Right atrium auricular region (tissue), 2 donors: ENCODE data around the gene LMNB1. TPM values are rescaled to one million over a fixed set of nuclear protein-coding genes. Genes with fewer than 3 reads are reported as not detected.
"Not testable (repeated sequence)": the region's sequence is repeated elsewhere in the genome, so short reads cannot be mapped to it uniquely, and the experiment has no call there.

Experiments used
- DNase-seq: peaks from one replicate; pipeline ENCODE4 v3.0.0-alpha.2; 2019; ENCODE audit warnings: low spot score
- H3K27ac ChIP-seq, 2 donors: fragments of 200-600 bp; sonication (generic); 1 replicate in 1 of 2; 2 replicates in 1 of 2; pipeline ENCODE4 v1.5.1; 2016 to 2019
- H3K27me3 ChIP-seq, 2 donors: fragments of 200-600 bp; sonication (generic); one replicate each; pipeline versions ENCODE4 v1.5.1 to v1.6.0; 2017 to 2019
- H3K36me3 ChIP-seq: fragments of 200-600 bp; sonication (generic); one replicate; pipeline ENCODE4 v1.5.1; 2016
- H3K4me1 ChIP-seq, 2 donors: fragments of 200-600 bp; sonication (generic); one replicate each; pipeline versions ENCODE4 v1.5.1 to v1.6.0; 2017 to 2019
- H3K4me3 ChIP-seq, 2 donors: fragments of 200-600 bp; sonication (generic); 1 replicate in 1 of 2; 2 replicates in 1 of 2; pipeline ENCODE4 v1.5.1; 2017 to 2019; ENCODE audit warnings: mild to moderate bottlenecking in 1 of 2, moderate library complexity in 1 of 2
- H3K9me3 ChIP-seq, 2 donors: fragments of 200-600 bp; sonication (generic); one replicate each; pipeline ENCODE4 v1.5.1; 2019
- CTCF ChIP-seq, 2 donors: fragments of 200-600 bp; sonication (generic); IDR thresholded peaks; one replicate each; pipeline ENCODE4 v1.5.1; 2019; ENCODE audit warnings: antibody characterized with exemption in 2 of 2
- total RNA-seq, 2 donors: library from RNA; depleted of rRNA; stranded (reverse); fragments of >200 nt; gene quantifications; one replicate each; pipeline ENCODE4 v1.1.0, GENCODE V29; 2016

The LMNB1 gene
- total RNA-seq, 2 donors from 2014 or later, result 2.5 to 2.6 TPM

- H3K4me1 ChIP-seq, result peaks cover 0 to 49% of the 10 kb centered on the region in 2 donors
- H3K36me3 ChIP-seq, result no peaks in the 10 kb centered on the region
- peak overlapping the region in 1 of 2 donors; percentile 68 for H3K27ac ChIP-seq
- H3K27me3 ChIP-seq, result no peaks in the 10 kb centered on the region
- H3K9me3 ChIP-seq, result no peaks in the 10 kb centered on the region
- H3K4me3 ChIP-seq, result no peak overlapping the region
- no peak for TF ChIP-seq CTCF (IDR thresholded peaks at IDR 0.05)
- no peak for DNase-seq
These were observed 75.9 kb downstream of the LMNB1 start for GRCh38 chr5:126852841-126853271.

- H3K36me3 ChIP-seq, H3K4me3 ChIP-seq, H3K27ac ChIP-seq, DNase-seq, H3K9me3 ChIP-seq, H3K27me3 ChIP-seq: not testable (repeated sequence)
- peaks cover 0 to 45% of the 10 kb centered on the region in 2 donors for H3K4me1 ChIP-seq
These were observed 76.8 kb downstream of the LMNB1 start for GRCh38 chr5:126853541-126854307.

- no peak overlapping the region for H3K27ac ChIP-seq
- no peaks in the 10 kb centered on the region for H3K36me3 ChIP-seq
- no peak for DNase-seq
- no peaks in the 10 kb centered on the region for H3K9me3 ChIP-seq
- H3K27me3 ChIP-seq, result no peaks in the 10 kb centered on the region
- TF ChIP-seq CTCF (IDR thresholded peaks at IDR 0.05), result no peak
- no peak overlapping the region for H3K4me3 ChIP-seq
- peaks cover 0 to 36% of the 10 kb centered on the region in 2 donors for H3K4me1 ChIP-seq
These were observed 77.7 kb downstream of the LMNB1 start for GRCh38 chr5:126854526-126855110.

- Histone ChIP-seq H3K9me3 (no peaks in the 10 kb centered on the region), H3K27me3 (no peaks in the 10 kb centered on the region), H3K4me3 (no peak overlapping the region), H3K4me1 (peaks cover 0 to 36% of the 10 kb centered on the region in 2 donors), H3K36me3 (no peaks in the 10 kb centered on the region), H3K27ac (no peak overlapping the region)
- DNase-seq, result no peak
- no peak for TF ChIP-seq CTCF (IDR thresholded peaks at IDR 0.05)
These were observed 78.3 kb downstream of the LMNB1 start for GRCh38 chr5:126855266-126855665.

GRCh38 chr5:126857472-126858410 lies 80.8 kb downstream of the LMNB1 start:
- no peak for TF ChIP-seq CTCF (IDR thresholded peaks at IDR 0.05)
- Histone ChIP-seq H3K4me3 (no peak overlapping the region), H3K4me1 (peaks cover 0 to 15% of the 10 kb centered on the region in 2 donors), H3K36me3 (no peaks in the 10 kb centered on the region), H3K27me3 (no peaks in the 10 kb centered on the region), H3K27ac (peak overlapping the region in 1 of 2 donors; percentile 21), H3K9me3 (no peaks in the 10 kb centered on the region)
- no peak for DNase-seq

GRCh38 chr5:126858441-126858840 lies 81.5 kb downstream of the LMNB1 start:
- no peak for DNase-seq
- Histone ChIP-seq H3K27ac (no peak overlapping the region), H3K36me3 (no peaks in the 10 kb centered on the region)

More at GRCh38 chr5:126858441-126858840, 81.5 kb downstream of the LMNB1 start:
- no peak overlapping the region for H3K4me3 ChIP-seq
- no peak for TF ChIP-seq CTCF (IDR thresholded peaks at IDR 0.05)
- H3K9me3 ChIP-seq, result no peaks in the 10 kb centered on the region
- peaks cover 0 to 14% of the 10 kb centered on the region in 2 donors for H3K4me1 ChIP-seq
- H3K27me3 ChIP-seq, result no peaks in the 10 kb centered on the region
